Measurements from ENCODE around the gene NCOA1. TPM values are rescaled to one million over a fixed set of nuclear protein-coding genes. Genes with fewer than 3 reads are reported as not detected.

NCOA1 gene
- total RNA-seq, 1 experiment from 2014 or later: 24.6 TPM

GRCh38 chr2:24723665-24724064 is 232.6 kb downstream of the NCOA1 start:
- no peaks in the 10 kb centered on the region for H3K36me3 ChIP-seq (ENCODE audit: control insufficient read depth, insufficient read depth, low read length)
- CTCF ChIA-PET: no interaction called here
- H3K27me3 ChIP-seq (ENCODE audit: control insufficient read depth, insufficient read depth, low read length): no peaks in the 10 kb centered on the region
- H3K4me1 ChIP-seq (ENCODE audit: control insufficient read depth, insufficient read depth, low read length): no peaks in the 10 kb centered on the region
- in situ Hi-C loops (cut with HindIII; ENCODE audit: low pct_unique_long_range_greater_than_20kb, low sequenced_read_pairs): no loop called here
- no peak for TF ChIP-seq TCF7L2 (IDR thresholded peaks at IDR 0.05; ENCODE audit: low read depth, low read length)
- TF ChIP-seq, protein P1, sequence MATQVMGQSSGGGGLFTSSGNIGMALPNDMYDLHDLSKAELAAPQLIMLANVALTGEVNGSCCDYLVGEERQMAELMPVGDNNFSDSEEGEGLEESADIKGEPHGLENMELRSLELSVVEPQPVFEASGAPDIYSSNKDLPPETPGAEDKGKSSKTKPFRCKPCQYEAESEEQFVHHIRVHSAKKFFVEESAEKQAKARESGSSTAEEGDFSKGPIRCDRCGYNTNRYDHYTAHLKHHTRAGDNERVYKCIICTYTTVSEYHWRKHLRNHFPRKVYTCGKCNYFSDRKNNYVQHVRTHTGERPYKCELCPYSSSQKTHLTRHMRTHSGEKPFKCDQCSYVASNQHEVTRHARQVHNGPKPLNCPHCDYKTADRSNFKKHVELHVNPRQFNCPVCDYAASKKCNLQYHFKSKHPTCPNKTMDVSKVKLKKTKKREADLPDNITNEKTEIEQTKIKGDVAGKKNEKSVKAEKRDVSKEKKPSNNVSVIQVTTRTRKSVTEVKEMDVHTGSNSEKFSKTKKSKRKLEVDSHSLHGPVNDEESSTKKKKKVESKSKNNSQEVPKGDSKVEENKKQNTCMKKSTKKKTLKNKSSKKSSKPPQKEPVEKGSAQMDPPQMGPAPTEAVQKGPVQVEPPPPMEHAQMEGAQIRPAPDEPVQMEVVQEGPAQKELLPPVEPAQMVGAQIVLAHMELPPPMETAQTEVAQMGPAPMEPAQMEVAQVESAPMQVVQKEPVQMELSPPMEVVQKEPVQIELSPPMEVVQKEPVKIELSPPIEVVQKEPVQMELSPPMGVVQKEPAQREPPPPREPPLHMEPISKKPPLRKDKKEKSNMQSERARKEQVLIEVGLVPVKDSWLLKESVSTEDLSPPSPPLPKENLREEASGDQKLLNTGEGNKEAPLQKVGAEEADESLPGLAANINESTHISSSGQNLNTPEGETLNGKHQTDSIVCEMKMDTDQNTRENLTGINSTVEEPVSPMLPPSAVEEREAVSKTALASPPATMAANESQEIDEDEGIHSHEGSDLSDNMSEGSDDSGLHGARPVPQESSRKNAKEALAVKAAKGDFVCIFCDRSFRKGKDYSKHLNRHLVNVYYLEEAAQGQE (IDR thresholded peaks at IDR 0.05; ENCODE audit: insufficient read depth in 1 of 2, low read depth in 2 of 2, low read length in 1 of 2): no peak
- no peak for TF ChIP-seq SIN3A (IDR thresholded peaks at IDR 0.05; ENCODE audit: borderline replicate concordance, insufficient read depth, low read depth, low read length)
- no peak for TF ChIP-seq POLR2AphosphoS5 (IDR thresholded peaks at IDR 0.05; ENCODE audit: low read depth, low read length)
- TF ChIP-seq, protein P2, sequence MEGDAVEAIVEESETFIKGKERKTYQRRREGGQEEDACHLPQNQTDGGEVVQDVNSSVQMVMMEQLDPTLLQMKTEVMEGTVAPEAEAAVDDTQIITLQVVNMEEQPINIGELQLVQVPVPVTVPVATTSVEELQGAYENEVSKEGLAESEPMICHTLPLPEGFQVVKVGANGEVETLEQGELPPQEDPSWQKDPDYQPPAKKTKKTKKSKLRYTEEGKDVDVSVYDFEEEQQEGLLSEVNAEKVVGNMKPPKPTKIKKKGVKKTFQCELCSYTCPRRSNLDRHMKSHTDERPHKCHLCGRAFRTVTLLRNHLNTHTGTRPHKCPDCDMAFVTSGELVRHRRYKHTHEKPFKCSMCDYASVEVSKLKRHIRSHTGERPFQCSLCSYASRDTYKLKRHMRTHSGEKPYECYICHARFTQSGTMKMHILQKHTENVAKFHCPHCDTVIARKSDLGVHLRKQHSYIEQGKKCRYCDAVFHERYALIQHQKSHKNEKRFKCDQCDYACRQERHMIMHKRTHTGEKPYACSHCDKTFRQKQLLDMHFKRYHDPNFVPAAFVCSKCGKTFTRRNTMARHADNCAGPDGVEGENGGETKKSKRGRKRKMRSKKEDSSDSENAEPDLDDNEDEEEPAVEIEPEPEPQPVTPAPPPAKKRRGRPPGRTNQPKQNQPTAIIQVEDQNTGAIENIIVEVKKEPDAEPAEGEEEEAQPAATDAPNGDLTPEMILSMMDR (IDR thresholded peaks at IDR 0.05): no peak
- POLR2A ChIA-PET: no interaction called here
- DNase-seq (ENCODE audit: low read depth, low spot score) (no peak), ATAC-seq (no peak)
- no peak overlapping the region for H3K4me3 ChIP-seq (ENCODE audit: low read depth in 2 of 2, low read length in 2 of 2)
- intact Hi-C loops (cut with micrococcal nuclease; ENCODE audit: unreplicated experiment): no loop called here
- H3K27ac ChIP-seq (ENCODE audit: low read length): no peak overlapping the region
- no TSS peak for BruUV-seq (replicated peaks)
- H3K9me3 ChIP-seq (ENCODE audit: control insufficient read depth, insufficient read depth, low read depth, low read length): no peaks in the 10 kb centered on the region

- intact Hi-C loops (cut with micrococcal nuclease; ENCODE audit: unreplicated experiment): no loop called here
- DNase-seq (ENCODE audit: low read depth, low spot score) (no peak), ATAC-seq (no peak)
- Histone ChIP-seq H3K36me3 (ENCODE audit: control insufficient read depth, insufficient read depth, low read length) (no peaks in the 10 kb centered on the region), H3K4me1 (ENCODE audit: control insufficient read depth, insufficient read depth, low read length) (no peaks in the 10 kb centered on the region), H3K4me3 (ENCODE audit: low read depth in 2 of 2, low read length in 2 of 2) (no peak overlapping the region), H3K9me3 (ENCODE audit: control insufficient read depth, insufficient read depth, low read depth, low read length) (no peaks in the 10 kb centered on the region), H3K27me3 (ENCODE audit: control insufficient read depth, insufficient read depth, low read length) (no peaks in the 10 kb centered on the region), H3K27ac (ENCODE audit: low read length) (no peak overlapping the region)
- no peak for TF ChIP-seq TCF7L2 (IDR thresholded peaks at IDR 0.05; ENCODE audit: low read depth, low read length)
- TF ChIP-seq, protein P1 (IDR thresholded peaks at IDR 0.05; ENCODE audit: insufficient read depth in 1 of 2, low read depth in 2 of 2, low read length in 1 of 2): no peak
- CTCF ChIA-PET: no interaction called here
- in situ Hi-C loops (cut with HindIII; ENCODE audit: low pct_unique_long_range_greater_than_20kb, low sequenced_read_pairs): no loop called here
- POLR2A ChIA-PET: no interaction called here
- BruUV-seq (replicated peaks): no TSS peak
These were observed 233.2 kb downstream of the NCOA1 start for GRCh38 chr2:24724111-24724775.

All from Panc1 (cell line).